Hippocampal formation (tissue), 2 donors: ENCODE measurements around the gene CAMKK1.

ENCODE experiments used
- DNase-seq, 2 donors: peaks; one replicate each; lab custom pipeline; 2025; lab: John Stamatoyannopoulos, UW

The CAMKK1 gene

GRCh38 chr17:3812771-3813170, 80.1 kb downstream of the CAMKK1 start:
- no peak for DNase-seq

GRCh38 chr17:3812284-3812683, 80.6 kb downstream of the CAMKK1 start:
- no peak for DNase-seq
